Fibroblast of mammary gland (primary cell): ENCODE data around the gene AIF1.

ENCODE experiments used
- DNase-seq: peaks from one replicate; pipeline ENCODE4 v3.0.0-alpha.2; 2010; ENCODE audit warnings: low read depth
- H3K4me3 ChIP-seq: 2 replicates; pipeline ENCODE4 v1.5.1; 2011; ENCODE audit warnings: low read depth, mild to moderate bottlenecking, low read length, moderate library complexity; ENCODE audit not compliant: control insufficient read depth
- TF ChIP-seq, protein P1 (sequence below): conservative IDR thresholded peaks from 2 replicates; pipeline ENCODE4 v1.5.1; 2011; ENCODE audit warnings: low read depth, low read length, inconsistent platforms; ENCODE audit not compliant: control insufficient read depth, insufficient read depth

Gene AIF1

DNA sequence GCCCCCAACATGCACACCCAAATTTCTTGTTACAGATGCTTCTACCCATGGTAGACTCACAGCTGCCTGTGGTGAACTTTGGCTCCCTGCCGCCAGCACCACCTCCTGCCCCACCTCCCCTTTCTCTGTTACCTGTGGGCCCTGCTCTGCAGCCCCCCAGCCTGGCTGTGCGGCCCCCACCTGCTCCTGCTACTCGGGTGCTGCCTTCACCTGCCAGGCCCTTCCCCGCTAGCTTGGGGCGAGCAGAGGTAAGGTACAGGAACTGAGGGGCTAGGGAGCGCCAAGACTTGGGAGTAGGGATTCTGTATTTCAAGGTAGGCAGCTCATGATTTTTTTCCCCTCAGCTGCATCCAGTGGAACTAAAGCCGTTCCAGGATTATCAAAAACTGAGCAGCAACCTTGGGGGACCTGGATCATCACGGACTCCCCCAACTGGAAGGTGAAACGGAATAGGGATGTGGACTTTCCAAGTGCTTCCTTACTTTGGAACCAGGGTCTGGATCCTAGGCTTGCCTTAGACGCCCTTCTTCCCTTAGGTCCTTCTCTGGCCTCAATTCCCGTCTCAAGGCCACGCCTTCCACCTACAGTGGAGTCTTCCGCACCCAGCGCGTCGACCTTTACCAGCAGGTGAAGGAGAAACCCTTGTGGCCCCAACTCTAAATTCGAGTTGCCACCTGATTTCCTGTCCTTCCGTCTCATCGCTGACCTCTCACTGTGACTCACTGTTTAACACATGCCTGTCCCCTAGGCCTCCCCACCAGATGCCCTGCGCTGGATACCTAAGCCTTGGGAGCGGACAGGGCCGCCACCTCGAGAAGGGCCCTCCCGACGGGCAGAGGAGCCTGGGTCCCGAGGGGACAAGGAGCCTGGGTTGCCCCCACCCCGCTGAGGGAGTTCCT, 21.9 kb downstream of the AIF1 start:
- H3K4me3 ChIP-seq: no peak overlapping the region
- DNase-seq: no peak
- TF ChIP-seq, protein P1, sequence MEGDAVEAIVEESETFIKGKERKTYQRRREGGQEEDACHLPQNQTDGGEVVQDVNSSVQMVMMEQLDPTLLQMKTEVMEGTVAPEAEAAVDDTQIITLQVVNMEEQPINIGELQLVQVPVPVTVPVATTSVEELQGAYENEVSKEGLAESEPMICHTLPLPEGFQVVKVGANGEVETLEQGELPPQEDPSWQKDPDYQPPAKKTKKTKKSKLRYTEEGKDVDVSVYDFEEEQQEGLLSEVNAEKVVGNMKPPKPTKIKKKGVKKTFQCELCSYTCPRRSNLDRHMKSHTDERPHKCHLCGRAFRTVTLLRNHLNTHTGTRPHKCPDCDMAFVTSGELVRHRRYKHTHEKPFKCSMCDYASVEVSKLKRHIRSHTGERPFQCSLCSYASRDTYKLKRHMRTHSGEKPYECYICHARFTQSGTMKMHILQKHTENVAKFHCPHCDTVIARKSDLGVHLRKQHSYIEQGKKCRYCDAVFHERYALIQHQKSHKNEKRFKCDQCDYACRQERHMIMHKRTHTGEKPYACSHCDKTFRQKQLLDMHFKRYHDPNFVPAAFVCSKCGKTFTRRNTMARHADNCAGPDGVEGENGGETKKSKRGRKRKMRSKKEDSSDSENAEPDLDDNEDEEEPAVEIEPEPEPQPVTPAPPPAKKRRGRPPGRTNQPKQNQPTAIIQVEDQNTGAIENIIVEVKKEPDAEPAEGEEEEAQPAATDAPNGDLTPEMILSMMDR: no peak

DNA sequence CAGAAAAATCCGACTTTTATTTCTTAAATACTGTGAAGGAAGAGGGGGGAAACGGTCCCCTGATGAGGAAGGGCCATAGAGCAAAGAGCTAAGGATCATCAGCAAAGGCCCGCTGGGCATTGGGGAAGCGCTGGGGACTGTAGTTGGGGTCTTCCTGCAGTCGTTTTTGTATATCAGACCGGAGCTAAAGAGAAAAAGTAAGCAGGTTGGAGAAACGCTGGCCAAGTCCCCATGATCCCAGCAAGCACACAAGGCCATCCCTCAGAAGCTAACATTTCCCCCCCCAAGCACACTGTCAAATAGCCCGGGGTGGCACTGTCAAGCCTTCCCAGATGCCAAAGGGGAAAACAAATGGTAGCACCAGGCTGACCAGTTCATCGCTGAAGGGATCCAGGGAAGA, 24.0 kb downstream of the AIF1 start:
- TF ChIP-seq, protein P1: no peak
- no peak for DNase-seq
- no peak overlapping the region for H3K4me3 ChIP-seq

DNA sequence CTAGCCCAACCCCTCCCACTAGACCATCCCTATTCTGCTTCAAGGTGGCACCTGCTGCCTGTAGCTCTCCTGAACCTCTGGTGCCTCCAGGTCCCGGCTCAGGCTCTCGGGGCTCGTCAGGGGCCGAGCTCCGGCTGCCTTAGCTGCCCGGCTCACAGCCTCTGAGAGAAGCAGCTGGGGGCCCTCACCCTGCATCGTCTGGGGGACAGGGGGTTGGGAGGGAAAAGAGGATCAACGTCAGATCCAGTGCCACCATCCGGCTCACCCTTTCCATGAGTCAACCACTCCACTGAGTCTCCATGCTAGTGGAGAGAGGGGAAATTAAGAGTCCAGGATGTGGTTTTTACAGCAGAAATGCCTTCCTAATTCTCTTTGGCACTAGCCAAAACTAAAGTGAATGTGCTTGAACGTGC, 24.4 kb downstream of the AIF1 start:
- no peak overlapping the region for H3K4me3 ChIP-seq
- TF ChIP-seq, protein P1: no peak
- peak; percentile 73 for DNase-seq

DNA sequence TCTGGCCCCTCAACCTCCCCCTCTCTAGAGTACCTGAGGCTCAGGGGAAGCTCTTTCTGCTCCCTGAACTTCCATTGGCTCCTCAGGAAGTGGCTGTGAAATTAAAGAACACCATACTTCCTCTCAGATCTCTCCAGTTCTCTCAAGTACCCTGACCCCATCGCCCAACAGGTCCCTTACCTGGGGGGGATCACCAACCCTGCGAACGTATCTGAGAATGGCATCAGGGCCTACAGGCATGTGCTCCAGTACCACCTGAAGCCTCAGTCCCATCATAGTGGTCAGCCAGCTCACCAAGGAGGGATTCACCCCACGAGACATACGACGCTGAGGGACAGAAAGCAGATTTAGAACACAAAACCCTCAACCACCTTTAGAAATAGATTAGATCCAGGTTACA, 25.6 kb downstream of the AIF1 start:
- H3K4me3 ChIP-seq: no peak overlapping the region
- TF ChIP-seq, protein P1: no peak
- DNase-seq: no peak

DNA sequence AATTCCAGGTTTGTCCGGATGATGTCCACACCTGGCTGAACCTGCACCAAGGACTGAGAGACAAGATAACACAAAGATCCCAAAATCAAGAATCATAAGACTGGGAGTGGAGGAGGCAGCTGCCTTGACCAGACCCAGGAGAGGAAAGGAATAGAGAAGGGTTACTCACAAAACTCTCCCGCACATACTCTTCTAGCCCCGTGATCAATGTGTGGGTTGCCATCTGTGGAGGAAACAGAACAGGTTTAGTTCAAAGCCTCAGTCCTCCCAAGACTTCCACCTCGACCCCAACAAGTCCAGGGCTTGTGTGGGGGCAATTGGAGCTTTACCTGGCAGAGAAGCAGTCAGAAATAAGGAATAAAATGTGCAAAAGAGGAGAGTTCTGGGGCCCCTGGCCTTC, 26.3 kb downstream of the AIF1 start:
- DNase-seq: no peak
- no peak overlapping the region for H3K4me3 ChIP-seq
- TF ChIP-seq, protein P1: no peak

DNA sequence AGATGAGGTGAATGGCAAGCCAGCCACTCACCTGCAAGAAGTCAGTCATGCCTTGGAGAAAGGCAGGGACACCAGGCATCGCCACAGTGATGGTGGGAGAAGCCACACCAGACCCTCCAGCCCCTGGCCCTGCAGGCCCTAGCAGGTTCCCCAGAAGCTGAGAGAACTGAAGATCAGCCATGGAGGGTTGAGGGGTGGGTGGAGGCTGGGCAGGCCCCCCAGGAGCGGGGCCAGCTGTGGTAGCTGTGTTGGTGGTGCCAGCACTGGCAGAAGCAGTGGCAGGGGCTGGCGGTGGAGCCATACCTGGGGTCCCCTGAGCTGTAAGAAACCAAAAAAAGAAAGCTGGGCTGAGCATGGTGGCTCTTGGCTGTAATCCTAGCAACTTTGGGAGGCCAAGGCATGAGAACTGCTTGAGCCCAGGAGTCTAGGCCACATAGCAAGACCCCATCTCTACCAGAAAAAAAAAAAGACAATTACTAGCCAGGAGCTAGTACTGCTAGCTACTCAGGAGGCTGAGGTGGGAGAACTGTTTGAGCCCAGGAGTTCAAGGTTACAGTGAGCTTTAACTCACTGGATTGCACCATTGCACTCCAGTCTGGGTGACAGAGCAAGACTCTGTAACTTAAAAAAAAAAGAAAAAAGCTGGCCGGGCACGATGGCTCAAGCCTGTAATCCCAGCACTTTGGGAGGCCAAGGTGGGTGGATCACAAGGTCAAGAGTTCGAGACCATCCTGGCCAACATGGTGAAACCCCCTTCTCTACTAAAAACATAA, 27.9 kb downstream of the AIF1 start:
- no peak for DNase-seq
- TF ChIP-seq, protein P1: no peak
- H3K4me3 ChIP-seq: no peak overlapping the region
